NB4 (cell line): ENCODE data around the gene CIAPIN1.

Experiments used
- MYC ChIP-seq: IDR thresholded peaks from 2 replicates; pipeline ENCODE4 v1.6.1; 2011; ENCODE audit warnings: low read depth, low read length
- POLR2A ChIP-seq: IDR thresholded peaks from 2 replicates; pipeline ENCODE4 v1.6.1; 2011; ENCODE audit warnings: mild to moderate bottlenecking; ENCODE audit not compliant: insufficient read length; ENCODE audit errors: extremely low read depth
- TF ChIP-seq, protein P1 (sequence below): IDR thresholded peaks from one replicate; pipeline ENCODE4 v1.5.1; 2012; ENCODE audit warnings: low read depth, low read length
- TF ChIP-seq, protein P2 (sequence below): IDR thresholded peaks from 2 replicates; pipeline ENCODE4 v1.6.1; 2011; ENCODE audit warnings: low read depth, low read length

DNA sequence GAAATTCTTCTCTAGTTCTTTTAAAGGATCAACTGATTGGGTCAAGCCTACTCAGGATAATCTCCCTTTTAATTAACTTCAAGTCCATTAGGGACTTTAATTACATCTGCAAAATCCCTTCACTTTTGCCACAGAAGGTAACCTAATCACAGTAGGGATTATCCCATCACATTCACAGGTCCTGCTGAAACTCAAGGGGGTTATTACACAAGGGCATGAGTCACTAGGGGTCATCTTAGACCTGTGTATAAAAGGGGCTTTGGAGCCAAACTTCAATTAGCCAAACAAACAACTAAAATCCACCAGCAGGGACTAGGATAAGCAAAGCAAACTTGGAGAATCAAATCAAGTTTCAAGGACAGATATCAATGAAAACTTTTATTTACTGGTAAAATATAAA, 19.4 kb downstream of the CIAPIN1 start:
- TF ChIP-seq, protein P1, sequence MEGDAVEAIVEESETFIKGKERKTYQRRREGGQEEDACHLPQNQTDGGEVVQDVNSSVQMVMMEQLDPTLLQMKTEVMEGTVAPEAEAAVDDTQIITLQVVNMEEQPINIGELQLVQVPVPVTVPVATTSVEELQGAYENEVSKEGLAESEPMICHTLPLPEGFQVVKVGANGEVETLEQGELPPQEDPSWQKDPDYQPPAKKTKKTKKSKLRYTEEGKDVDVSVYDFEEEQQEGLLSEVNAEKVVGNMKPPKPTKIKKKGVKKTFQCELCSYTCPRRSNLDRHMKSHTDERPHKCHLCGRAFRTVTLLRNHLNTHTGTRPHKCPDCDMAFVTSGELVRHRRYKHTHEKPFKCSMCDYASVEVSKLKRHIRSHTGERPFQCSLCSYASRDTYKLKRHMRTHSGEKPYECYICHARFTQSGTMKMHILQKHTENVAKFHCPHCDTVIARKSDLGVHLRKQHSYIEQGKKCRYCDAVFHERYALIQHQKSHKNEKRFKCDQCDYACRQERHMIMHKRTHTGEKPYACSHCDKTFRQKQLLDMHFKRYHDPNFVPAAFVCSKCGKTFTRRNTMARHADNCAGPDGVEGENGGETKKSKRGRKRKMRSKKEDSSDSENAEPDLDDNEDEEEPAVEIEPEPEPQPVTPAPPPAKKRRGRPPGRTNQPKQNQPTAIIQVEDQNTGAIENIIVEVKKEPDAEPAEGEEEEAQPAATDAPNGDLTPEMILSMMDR, result no peak
- no peak for TF ChIP-seq POLR2A
- TF ChIP-seq, protein P2, sequence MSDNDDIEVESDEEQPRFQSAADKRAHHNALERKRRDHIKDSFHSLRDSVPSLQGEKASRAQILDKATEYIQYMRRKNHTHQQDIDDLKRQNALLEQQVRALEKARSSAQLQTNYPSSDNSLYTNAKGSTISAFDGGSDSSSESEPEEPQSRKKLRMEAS, result no peak
- no peak for TF ChIP-seq MYC
